ENCODE data around the gene EFNA1. TPM values are rescaled to one million over a fixed set of nuclear protein-coding genes. Genes with fewer than 3 reads are reported as not detected.

EFNA1 gene
- total RNA-seq, 5 donors from 2014 or later (not counting 1 experiment from before 2014, with no cell fraction given), result 1.6 to 8.4 (median 5.1) TPM

- no peaks in the 10 kb centered on the region for H3K36me3 ChIP-seq (ENCODE audit: control insufficient read depth in 2 of 2, extremely low read depth in 1 of 2, insufficient read depth in 1 of 2, low read length in 1 of 2)
- peak overlapping the region; percentile 99 for H3K27ac ChIP-seq (ENCODE audit: low read length)
- H3K27me3 Mint-ChIP-seq, result no peaks in the 10 kb centered on the region
- WGBS (ENCODE audit: insufficient coverage), result 8% methylated on average over 2 of the region's 6 CpGs
- POLR2A ChIA-PET, result interaction anchor here in 1 of 2 donors (0.6 kb wide), 1 partner anchor 175 kb away, joined by 3 read pairs; the partner anchor contains the start of gene PYGO2
- peaks cover 5% of the 10 kb centered on the region for H3K36me3 Mint-ChIP-seq
- H3K4me3 ChIP-seq (ENCODE audit: control insufficient read depth in 1 of 2, extremely low read depth in 1 of 2, low read length in 1 of 2), result peak overlapping the region; percentile 84 to 97
- peak in 3 of 35 experiments; percentile 8 to 37 (median 24) for DNase-seq
- peak overlapping the region; percentile 99 for H3K4me3 Mint-ChIP-seq
- H3K27me3 ChIP-seq (replicated peaks in 1 of 2; ENCODE audit: control insufficient read depth in 2 of 2, extremely low read depth in 1 of 2, insufficient read depth in 2 of 2, low read length in 1 of 2), result peaks cover 0 to 3% of the 10 kb centered on the region in 2 experiments
- no peaks in the 10 kb centered on the region for H3K9me3 Mint-ChIP-seq
- H3K9me3 ChIP-seq, result no peaks in the 10 kb centered on the region
- H3K4me1 Mint-ChIP-seq, result peaks cover 45 to 55% (median 48%) of the 10 kb centered on the region in 3 donors
- peak overlapping the region; percentile 99 for H3K27ac Mint-ChIP-seq
- CTCF ChIA-PET, result interaction anchor here (0.6 to 1.0 kb wide), 7 partner anchors 10 to 52 kb away, joined by 3 to 5 read pairs (median 4); partner anchors contain the start of genes KRTCAP2 (in 1 of the 2) and TRIM46 (in 1 of the 2)
- H3K4me1 ChIP-seq (ENCODE audit: control insufficient read depth in 1 of 2, extremely low read depth in 1 of 2, insufficient read depth in 2 of 2, low read length in 2 of 2), result peaks cover 2 to 41% of the 10 kb centered on the region in 2 experiments
- ATAC-seq (replicated peaks in 1 of 4), result peak in 1 of 4 experiments; percentile 7
Observed at GRCh38 chr1:155136748-155137147, 9.1 kb downstream of the EFNA1 start.

GRCh38 chr1:155137154-155137949 is 9.7 kb downstream of the EFNA1 start:
- WGBS (ENCODE audit: insufficient coverage), result 100% methylated on average over 1 of the region's 6 CpGs
- ChIA-PET CTCF (interaction anchor here in 1 of 2 donors (0.6 to 1.0 kb wide), 3 partner anchors 25 to 45 kb away, joined by 3 to 4 read pairs (median 3); partner anchors contain the start of gene KRTCAP2), POLR2A (interaction anchor here (0.6 to 0.7 kb wide), 2 partner anchors 175 to 955 kb away, joined by 3 read pairs; partner anchors contain the start of gene PYGO2 (in 1 of the 2))
- peak overlapping the region; percentile 99 for H3K27ac Mint-ChIP-seq
- Histone ChIP-seq H3K27me3 (replicated peaks in 1 of 2; ENCODE audit: control insufficient read depth in 2 of 2, extremely low read depth in 1 of 2, insufficient read depth in 2 of 2, low read length in 1 of 2) (peaks cover 0 to 3% of the 10 kb centered on the region in 2 experiments), H3K4me1 (ENCODE audit: control insufficient read depth in 1 of 2, extremely low read depth in 1 of 2, insufficient read depth in 2 of 2, low read length in 2 of 2) (peaks cover 2 to 41% of the 10 kb centered on the region in 2 experiments), H3K36me3 (ENCODE audit: control insufficient read depth in 2 of 2, extremely low read depth in 1 of 2, insufficient read depth in 1 of 2, low read length in 1 of 2) (no peaks in the 10 kb centered on the region), H3K27ac (ENCODE audit: low read length) (peak overlapping the region; percentile 99), H3K4me3 (ENCODE audit: control insufficient read depth in 1 of 2, extremely low read depth in 1 of 2, low read length in 1 of 2) (no peak overlapping the region), H3K9me3 (no peaks in the 10 kb centered on the region)
- H3K27me3 Mint-ChIP-seq, result no peaks in the 10 kb centered on the region
- no peak for DNase-seq
- ATAC-seq (replicated peaks in 1 of 4), result no peak
- no peaks in the 10 kb centered on the region for H3K9me3 Mint-ChIP-seq
- peaks cover 5% of the 10 kb centered on the region for H3K36me3 Mint-ChIP-seq
- H3K4me1 Mint-ChIP-seq, result peaks cover 45 to 55% (median 48%) of the 10 kb centered on the region in 3 donors
- peak overlapping the region; percentile 99 for H3K4me3 Mint-ChIP-seq

- H3K4me3 ChIP-seq (ENCODE audit: control insufficient read depth in 1 of 2, extremely low read depth in 1 of 2, low read length in 1 of 2), result peak within 1 kb of the TSS; percentile 66 to 93
- H3K4me3 Mint-ChIP-seq, result peak within 1 kb of the TSS; percentile 97 to 98 (median 98)
- no peaks in the 10 kb centered on the region for H3K9me3 ChIP-seq
- CTCF ChIA-PET, result no interaction called here
- H3K27me3 ChIP-seq (replicated peaks in 1 of 2; ENCODE audit: control insufficient read depth in 2 of 2, extremely low read depth in 1 of 2, insufficient read depth in 2 of 2, low read length in 1 of 2), result peaks cover 0 to 3% of the 10 kb centered on the region in 2 experiments
- POLR2A ChIA-PET, result no interaction called here
- 1% methylated on average over 41 of the region's 42 CpGs for WGBS (ENCODE audit: insufficient coverage)
- DNase-seq, result peak; percentile 73 to 93 (median 86)
- H3K4me1 Mint-ChIP-seq, result peaks cover 39 to 49% (median 42%) of the 10 kb centered on the region in 3 donors
- H3K36me3 Mint-ChIP-seq, result peaks cover 5% of the 10 kb centered on the region
- H3K4me1 ChIP-seq (ENCODE audit: control insufficient read depth in 1 of 2, extremely low read depth in 1 of 2, insufficient read depth in 2 of 2, low read length in 2 of 2), result peaks cover 2 to 37% of the 10 kb centered on the region in 2 experiments
- H3K27me3 Mint-ChIP-seq, result peaks cover 0 to 2% of the 10 kb centered on the region in 2 donors
- H3K9me3 Mint-ChIP-seq, result no peaks in the 10 kb centered on the region
- H3K27ac ChIP-seq (ENCODE audit: low read length), result peak within 1 kb of the TSS; percentile 71
- H3K36me3 ChIP-seq (ENCODE audit: control insufficient read depth in 2 of 2, extremely low read depth in 1 of 2, insufficient read depth in 1 of 2, low read length in 1 of 2), result no peaks in the 10 kb centered on the region
- H3K27ac Mint-ChIP-seq, result peak within 1 kb of the TSS; percentile 95 to 98
- ATAC-seq (replicated peaks in 1 of 4), result peak; percentile 73 to 75 (median 74)
Observed at GRCh38 chr1:155139895-155140629, 12.4 kb downstream of the EFNA1 start, which contains the start of gene DPM3. DPM3 (minus strand) TSS chr1:155140531; CDS start chr1:155140240, 291 bp downstream.

DNA sequence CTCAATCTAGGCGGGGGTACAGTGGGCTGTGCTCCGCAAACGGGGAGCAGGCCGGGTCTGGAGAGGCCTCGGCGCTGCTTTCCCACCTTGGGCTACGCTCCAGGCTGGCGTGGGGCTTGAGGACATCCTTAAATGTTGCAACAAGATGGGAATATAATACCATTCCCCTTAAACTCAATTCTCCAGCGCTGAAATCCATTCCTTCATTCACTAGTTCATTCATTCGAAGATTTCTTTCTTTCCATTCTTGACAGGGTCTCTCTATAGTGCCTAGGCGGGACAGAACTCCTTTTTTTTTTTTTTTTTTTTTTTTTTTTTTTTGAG is 12.9 kb downstream of the EFNA1 start:
- ATAC-seq (replicated peaks in 1 of 4) (no peak), DNase-seq (no peak)
- H3K27me3 Mint-ChIP-seq, result peaks cover 3 to 4% of the 10 kb centered on the region in 2 donors
- ChIA-PET POLR2A (no interaction called here), CTCF (interaction anchor here in 1 of 2 donors (0.6 kb wide), 1 partner anchor 702 kb away, joined by 3 read pairs; no protein-coding TSS in a partner anchor)
- H3K36me3 ChIP-seq (ENCODE audit: control insufficient read depth in 2 of 2, extremely low read depth in 1 of 2, insufficient read depth in 1 of 2, low read length in 1 of 2), result no peaks in the 10 kb centered on the region
- peak overlapping the region; percentile 66 to 93 for H3K4me3 ChIP-seq (ENCODE audit: control insufficient read depth in 1 of 2, extremely low read depth in 1 of 2, low read length in 1 of 2)
- peaks cover 34 to 43% (median 37%) of the 10 kb centered on the region in 3 donors for H3K4me1 Mint-ChIP-seq
- H3K9me3 ChIP-seq, result no peaks in the 10 kb centered on the region
- 0% methylated on average over 8 of the region's 11 CpGs for WGBS (ENCODE audit: insufficient coverage)
- no peaks in the 10 kb centered on the region for H3K9me3 Mint-ChIP-seq
- peaks cover 2 to 32% of the 10 kb centered on the region in 2 experiments for H3K4me1 ChIP-seq (ENCODE audit: control insufficient read depth in 1 of 2, extremely low read depth in 1 of 2, insufficient read depth in 2 of 2, low read length in 2 of 2)
- H3K4me3 Mint-ChIP-seq, result peak overlapping the region; percentile 97 to 98 (median 98)
- peak overlapping the region; percentile 71 for H3K27ac ChIP-seq (ENCODE audit: low read length)
- peak overlapping the region; percentile 95 to 98 for H3K27ac Mint-ChIP-seq
- peaks cover 0 to 3% of the 10 kb centered on the region in 2 experiments for H3K27me3 ChIP-seq (replicated peaks in 1 of 2; ENCODE audit: control insufficient read depth in 2 of 2, extremely low read depth in 1 of 2, insufficient read depth in 2 of 2, low read length in 1 of 2)
- H3K36me3 Mint-ChIP-seq, result peaks cover 5% of the 10 kb centered on the region

DNA sequence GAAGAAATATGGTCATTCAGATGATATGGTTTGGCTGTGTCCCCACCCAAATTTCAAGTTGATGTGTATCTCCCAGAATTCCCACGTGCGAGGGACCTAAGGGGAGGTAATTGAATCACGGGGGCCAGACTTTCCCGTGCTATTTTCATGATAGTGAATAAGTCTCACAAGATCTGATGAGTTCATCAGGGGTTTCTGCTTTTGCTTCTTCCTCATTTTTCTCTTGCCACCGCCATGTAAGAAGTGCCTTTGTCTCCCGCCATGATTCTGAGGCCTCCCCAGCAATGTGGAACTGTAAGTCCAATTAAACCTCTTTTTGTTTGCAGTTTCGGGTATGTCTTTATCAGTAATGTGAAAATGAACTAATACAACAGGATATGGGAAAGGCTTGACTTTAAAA is 14.1 kb downstream of the EFNA1 start:
- Histone ChIP-seq H3K27me3 (replicated peaks in 1 of 2; ENCODE audit: control insufficient read depth in 2 of 2, extremely low read depth in 1 of 2, insufficient read depth in 2 of 2, low read length in 1 of 2) (peaks cover 0 to 12% of the 10 kb centered on the region in 2 experiments), H3K4me3 (ENCODE audit: control insufficient read depth in 1 of 2, extremely low read depth in 1 of 2, low read length in 1 of 2) (no peak overlapping the region), H3K4me1 (ENCODE audit: control insufficient read depth in 1 of 2, extremely low read depth in 1 of 2, insufficient read depth in 2 of 2, low read length in 2 of 2) (peaks cover 2 to 26% of the 10 kb centered on the region in 2 experiments), H3K9me3 (no peaks in the 10 kb centered on the region), H3K36me3 (ENCODE audit: control insufficient read depth in 2 of 2, extremely low read depth in 1 of 2, insufficient read depth in 1 of 2, low read length in 1 of 2) (no peaks in the 10 kb centered on the region), H3K27ac (ENCODE audit: low read length) (no peak overlapping the region)
- Mint-ChIP-seq H3K27me3 (peaks cover 10% of the 10 kb centered on the region in 2 donors), H3K9me3 (no peaks in the 10 kb centered on the region), H3K27ac (no peak overlapping the region), H3K4me3 (no peak overlapping the region), H3K4me1 (peaks cover 29 to 34% (median 31%) of the 10 kb centered on the region in 3 donors), H3K36me3 (peaks cover 5% of the 10 kb centered on the region)
- POLR2A ChIA-PET, result no interaction called here
- DNase-seq (no peak), ATAC-seq (replicated peaks in 1 of 4) (no peak)
- WGBS (ENCODE audit: insufficient coverage), result no CpG with 5 or more reads among the region's 7 CpGs
- CTCF ChIA-PET, result no interaction called here

GRCh38 chr1:155145491-155145890 is 17.8 kb downstream of the EFNA1 start:
- WGBS (ENCODE audit: insufficient coverage), result no CpG with 5 or more reads among the region's 3 CpGs
- ATAC-seq (replicated peaks in 1 of 4) (no peak), DNase-seq (no peak)
- Mint-ChIP-seq H3K36me3 (no peaks in the 10 kb centered on the region), H3K27ac (no peak overlapping the region), H3K4me3 (no peak overlapping the region), H3K9me3 (no peaks in the 10 kb centered on the region), H3K4me1 (peaks cover 2 to 11% (median 3%) of the 10 kb centered on the region in 3 donors), H3K27me3 (peaks cover 19 to 28% of the 10 kb centered on the region in 2 donors)
- Histone ChIP-seq H3K4me1 (ENCODE audit: control insufficient read depth in 1 of 2, extremely low read depth in 1 of 2, insufficient read depth in 2 of 2, low read length in 2 of 2) (peaks cover 0 to 3% of the 10 kb centered on the region in 2 experiments), H3K27me3 (replicated peaks in 1 of 2; ENCODE audit: control insufficient read depth in 2 of 2, extremely low read depth in 1 of 2, insufficient read depth in 2 of 2, low read length in 1 of 2) (peaks cover 0 to 24% of the 10 kb centered on the region in 2 experiments), H3K4me3 (ENCODE audit: control insufficient read depth in 1 of 2, extremely low read depth in 1 of 2, low read length in 1 of 2) (no peak overlapping the region), H3K27ac (ENCODE audit: low read length) (no peak overlapping the region), H3K36me3 (ENCODE audit: control insufficient read depth in 2 of 2, extremely low read depth in 1 of 2, insufficient read depth in 1 of 2, low read length in 1 of 2) (no peaks in the 10 kb centered on the region), H3K9me3 (no peaks in the 10 kb centered on the region)
- ChIA-PET CTCF (interaction anchor here in 1 of 2 donors (1.3 kb wide), 1 partner anchor 11 kb away, joined by 3 read pairs; no protein-coding TSS in a partner anchor), POLR2A (no interaction called here)

Data from T-cell (primary cell).